Frontal cortex (tissue), 4 donors: ENCODE results near the gene ARHGAP4. TPM values are rescaled to one million over a fixed set of nuclear protein-coding genes. Genes with fewer than 3 reads are reported as not detected.

Source experiments
- DNase-seq, 2 donors: peaks; one replicate each; pipeline ENCODE4 v3.0.0; 2012; ENCODE audit warnings: low spot score in 2 of 2
- FAIRE-seq: peaks from 2 replicates; lab custom pipeline; 2012; peaks lifted over from hg19 to GRCh38; lab: Jason Lieb, UNC
- total RNA-seq: library from RNA; depleted of rRNA; stranded (reverse); fragments of >200 nt; gene quantifications from one replicate; pipeline ENCODE4 v1.2.3, GENCODE V29; 2014
- donor health status: control.
- donor health status: control.
- donor health status: control.

ARHGAP4 gene
- total RNA-seq, 1 donor from 2014 or later: 5.7 TPM

DNA sequence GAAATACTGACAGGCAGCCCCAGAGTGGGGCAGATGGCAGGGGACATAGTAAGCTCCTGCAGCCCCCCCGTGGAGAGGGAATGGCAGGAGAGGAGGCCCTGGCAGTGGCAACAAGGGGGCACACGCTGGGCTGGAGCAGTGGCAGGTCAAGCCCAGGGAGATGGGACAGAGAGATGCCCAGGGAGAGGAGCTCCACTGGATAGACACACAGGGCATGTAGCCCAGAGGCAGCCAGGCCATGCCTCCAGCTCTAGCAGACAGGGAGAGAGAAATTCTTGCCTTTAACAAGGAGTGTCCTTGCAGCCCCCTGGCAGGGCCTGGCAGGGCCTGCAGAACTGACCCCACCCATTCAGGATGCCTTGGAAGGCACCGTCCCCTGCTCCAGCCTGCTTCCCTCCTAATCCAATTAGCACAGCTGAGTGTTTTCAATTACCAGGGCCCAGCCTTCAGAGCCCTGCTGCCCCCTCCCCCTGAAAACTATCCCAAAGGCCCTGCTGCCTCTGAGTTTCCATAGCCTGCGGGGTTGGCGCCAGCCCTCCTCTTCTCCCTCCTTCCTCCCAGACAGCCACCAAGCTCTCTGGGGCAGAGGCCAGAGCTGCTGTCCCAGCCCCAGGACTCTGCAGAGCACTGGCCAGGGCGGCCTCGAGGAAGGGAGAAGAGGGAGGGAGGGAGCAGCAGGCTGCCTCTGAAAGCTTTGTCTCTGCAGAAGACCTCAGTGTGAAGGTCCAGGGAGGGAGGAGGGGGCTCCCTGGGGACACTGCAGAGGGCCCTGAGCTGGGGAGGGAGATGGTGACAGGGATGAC, 52.6 kb downstream of the ARHGAP4 start:
- no peak for FAIRE-seq

DNA sequence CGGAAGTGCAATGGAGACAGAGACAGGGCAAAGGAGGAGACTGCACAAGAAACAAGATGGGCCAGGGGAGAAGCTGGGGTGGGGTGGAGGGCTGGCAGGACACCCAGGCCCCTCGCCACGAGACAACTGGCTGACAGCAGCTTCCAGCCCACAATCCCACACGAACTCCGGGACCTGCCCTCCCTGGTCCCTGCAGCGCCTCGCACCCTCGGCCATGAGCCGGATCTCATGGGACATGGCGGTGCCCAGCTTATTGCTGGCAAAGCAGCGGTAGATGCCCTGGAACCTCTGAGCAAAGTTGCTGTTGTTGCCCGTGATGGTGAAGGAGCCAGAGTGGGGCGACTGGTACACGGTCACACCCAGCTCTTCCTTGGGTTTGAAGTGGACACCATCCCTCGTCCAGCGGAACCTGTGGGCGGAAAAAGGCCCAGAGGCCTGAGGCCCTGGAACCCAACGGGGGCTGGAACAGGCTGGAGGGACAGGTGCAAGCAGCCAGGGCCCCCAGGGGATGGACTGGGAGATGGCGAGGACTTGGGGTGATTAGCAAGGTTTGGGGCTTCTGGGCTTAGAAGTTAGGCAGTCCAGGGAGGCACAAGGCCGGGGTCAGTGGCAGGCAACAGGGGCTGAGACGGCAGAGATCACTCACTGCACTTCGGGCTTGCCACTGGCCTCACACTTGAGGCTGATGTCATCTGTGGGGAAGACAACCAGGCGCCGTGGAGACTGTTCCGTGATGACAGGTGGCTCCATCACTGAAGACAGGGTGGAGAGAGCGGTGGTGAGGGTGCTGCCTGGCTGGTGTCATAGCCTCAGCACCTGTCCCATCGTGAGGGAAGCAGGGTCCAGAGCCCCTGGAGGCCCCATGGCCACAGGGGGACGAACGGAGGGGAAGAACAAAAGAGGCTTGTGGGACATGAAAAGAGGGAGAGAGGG, 53.9 kb downstream of the ARHGAP4 start:
- no peak for DNase-seq
- no peak for FAIRE-seq

More for the DNA sequence above, 52.6 kb downstream of the ARHGAP4 start:
- DNase-seq: no peak

DNA sequence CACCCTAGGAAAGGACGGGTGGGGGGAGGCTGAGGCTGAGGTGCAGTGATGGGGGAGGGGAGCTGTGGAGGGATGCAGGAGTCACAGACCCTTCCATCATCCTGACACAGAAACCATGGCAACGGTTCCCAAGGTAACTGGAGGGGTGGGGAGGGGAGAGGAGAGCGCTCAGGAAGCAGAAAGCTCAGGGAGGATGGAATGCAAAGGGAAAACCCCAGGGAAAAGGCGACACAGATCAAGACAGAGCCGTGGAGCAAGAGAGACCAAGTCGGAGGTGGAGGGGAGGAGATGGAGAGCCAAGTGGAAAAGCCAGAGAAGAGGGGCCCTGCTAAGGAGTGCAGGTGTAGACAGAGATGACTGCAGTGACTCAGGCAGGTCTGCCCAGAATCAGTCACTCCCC, 54.6 kb downstream of the ARHGAP4 start:
- FAIRE-seq (no peak), DNase-seq (no peak)

- DNase-seq (no peak), FAIRE-seq (no peak)
Observed at GRCh38 chrX:153870791-153871360, 55.2 kb downstream of the ARHGAP4 start.

DNA sequence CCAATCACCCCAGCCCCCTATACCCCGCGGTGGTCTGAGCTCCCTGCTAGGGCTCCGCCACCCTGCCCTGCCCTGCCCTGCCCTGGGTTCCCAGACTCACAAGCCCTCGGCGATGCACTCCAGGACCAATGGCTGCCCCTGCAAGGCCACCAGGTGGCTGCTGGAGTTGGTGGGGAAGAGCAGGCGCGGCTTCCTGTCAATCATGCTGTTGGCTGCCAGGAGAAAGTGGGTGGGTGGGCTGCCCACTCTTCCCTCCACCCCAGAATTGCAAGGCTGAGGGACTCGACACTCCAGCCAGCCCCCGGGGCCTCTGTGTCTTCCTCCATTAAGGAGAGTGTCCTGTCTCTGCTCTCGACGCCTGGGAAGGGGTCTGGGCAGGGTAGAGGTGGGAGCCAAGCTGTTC, 55.8 kb downstream of the ARHGAP4 start:
- FAIRE-seq (no peak), DNase-seq (no peak)

GRCh38 chrX:153869473-153870287, 56.4 kb downstream of the ARHGAP4 start:
- FAIRE-seq (no peak), DNase-seq (no peak)

DNA sequence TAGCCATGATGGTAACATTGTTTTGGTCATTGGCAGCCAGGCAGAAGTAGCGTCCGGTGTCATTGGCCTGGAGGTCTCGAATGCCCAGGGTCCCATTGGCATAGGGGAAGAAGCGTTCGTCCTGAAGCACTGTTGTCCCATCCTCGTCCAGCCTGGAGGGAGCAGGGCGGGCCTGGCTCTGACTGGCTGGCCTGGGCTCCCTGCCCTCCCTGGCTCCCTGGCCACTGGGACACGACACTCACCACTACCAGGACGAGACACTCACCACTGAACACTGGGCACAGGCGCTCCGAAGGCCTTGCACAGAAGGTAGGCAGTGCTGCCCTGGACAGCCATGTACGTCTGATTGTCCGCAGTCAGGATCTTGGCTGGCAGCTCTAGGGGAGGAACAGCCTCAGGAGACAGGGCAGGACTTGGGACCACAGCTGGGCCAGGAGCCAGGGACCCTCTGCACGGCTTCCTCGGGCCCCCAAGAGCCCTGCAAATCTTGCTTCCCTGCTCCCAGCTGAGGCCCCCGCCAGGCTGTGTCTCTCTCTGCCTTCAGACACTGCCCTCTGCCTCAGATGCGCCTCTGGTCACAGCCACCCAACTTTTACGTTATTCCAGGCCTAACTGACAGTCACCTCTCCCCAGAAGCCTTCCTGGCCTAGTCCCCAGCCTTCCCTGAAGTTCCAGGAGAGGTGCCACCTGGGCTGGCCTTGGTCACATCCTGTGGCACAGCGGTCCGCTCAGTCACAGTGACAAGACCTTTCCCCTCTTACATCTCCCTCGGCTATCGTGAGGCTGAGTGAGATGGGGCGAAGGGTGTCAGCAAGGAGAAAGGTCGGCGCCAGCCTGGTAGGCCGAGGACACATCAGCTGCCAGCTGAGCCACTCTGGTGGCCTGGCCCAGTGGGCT, 57.2 kb downstream of the ARHGAP4 start:
- DNase-seq (no peak), FAIRE-seq (no peak)

- FAIRE-seq: no peak
- DNase-seq: no peak
Observed at GRCh38 chrX:153867671-153868070, 58.4 kb downstream of the ARHGAP4 start.

DNA sequence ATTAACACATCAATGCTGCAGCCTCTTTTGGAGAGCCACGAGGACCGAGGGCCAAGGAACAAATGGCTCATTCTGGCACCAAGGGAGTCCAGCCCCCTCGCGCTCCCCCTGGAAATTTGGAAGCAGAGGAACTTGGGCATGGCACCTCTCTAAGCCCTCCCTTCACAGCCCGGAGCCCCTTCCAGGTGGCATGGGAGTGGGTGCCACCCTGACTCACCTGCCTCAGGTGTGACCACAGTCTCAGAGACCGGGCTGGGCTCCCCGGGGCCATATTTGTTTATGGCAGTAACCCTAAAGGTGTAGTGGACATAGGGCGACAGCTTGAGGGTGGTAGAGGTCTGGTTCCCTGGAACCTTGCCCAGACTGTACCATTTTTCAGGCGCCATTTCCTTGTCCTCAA, 58.9 kb downstream of the ARHGAP4 start:
- peak in 1 of 2 donors; percentile 14 for DNase-seq
- no peak for FAIRE-seq

DNA sequence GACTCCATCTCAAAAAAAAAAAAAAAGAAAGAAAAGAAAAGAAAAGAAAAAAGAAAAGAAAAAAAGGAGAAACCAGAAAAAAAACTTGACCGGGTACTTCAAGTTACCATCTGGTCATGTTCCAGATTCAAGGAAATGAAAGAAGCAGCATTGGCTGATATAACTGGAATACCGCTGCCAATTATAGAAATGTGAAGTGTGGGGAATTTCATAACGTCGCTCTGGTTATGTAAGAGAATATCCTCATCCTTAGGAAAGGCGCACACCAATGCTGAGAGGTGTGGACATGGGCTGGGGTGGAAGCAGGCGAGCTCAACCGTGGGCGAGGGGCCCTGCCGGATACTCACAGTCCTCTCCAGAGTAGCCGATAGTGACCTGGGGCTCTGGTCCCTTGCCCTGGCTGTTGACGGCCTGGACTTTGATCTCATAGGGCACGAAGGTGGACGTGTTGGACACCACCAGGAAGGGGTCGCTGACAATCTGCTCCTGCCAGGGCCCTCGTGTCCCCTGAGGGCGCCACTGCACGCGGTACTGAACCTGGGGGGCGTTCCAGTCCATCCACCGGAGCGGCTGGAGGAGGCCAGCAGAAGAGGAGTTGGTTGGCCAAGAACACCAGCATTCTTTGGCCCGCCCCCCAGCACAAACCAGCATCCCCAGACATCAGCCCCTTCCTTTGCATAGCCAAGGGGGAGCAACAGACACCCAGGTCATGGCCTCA, 59.6 kb downstream of the ARHGAP4 start:
- no peak for FAIRE-seq
- DNase-seq: peak in 1 of 2 donors; percentile 12

GRCh38 chrX:153865685-153866084, 60.4 kb downstream of the ARHGAP4 start:
- FAIRE-seq (no peak), DNase-seq (no peak)

DNA sequence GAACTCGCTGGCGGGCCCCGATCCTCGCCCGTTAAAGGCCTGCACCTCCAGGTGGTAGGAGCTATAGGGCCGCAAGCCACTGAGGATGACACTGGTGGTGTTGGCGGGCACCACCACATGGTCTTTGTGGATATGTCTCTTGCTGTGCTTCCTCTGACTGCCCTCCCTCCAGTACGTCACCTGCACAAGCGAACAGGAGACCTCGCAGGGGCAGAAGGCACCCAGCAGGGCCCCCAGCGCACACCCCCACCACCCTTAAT, 60.8 kb downstream of the ARHGAP4 start:
- FAIRE-seq: no peak
- no peak for DNase-seq

DNA sequence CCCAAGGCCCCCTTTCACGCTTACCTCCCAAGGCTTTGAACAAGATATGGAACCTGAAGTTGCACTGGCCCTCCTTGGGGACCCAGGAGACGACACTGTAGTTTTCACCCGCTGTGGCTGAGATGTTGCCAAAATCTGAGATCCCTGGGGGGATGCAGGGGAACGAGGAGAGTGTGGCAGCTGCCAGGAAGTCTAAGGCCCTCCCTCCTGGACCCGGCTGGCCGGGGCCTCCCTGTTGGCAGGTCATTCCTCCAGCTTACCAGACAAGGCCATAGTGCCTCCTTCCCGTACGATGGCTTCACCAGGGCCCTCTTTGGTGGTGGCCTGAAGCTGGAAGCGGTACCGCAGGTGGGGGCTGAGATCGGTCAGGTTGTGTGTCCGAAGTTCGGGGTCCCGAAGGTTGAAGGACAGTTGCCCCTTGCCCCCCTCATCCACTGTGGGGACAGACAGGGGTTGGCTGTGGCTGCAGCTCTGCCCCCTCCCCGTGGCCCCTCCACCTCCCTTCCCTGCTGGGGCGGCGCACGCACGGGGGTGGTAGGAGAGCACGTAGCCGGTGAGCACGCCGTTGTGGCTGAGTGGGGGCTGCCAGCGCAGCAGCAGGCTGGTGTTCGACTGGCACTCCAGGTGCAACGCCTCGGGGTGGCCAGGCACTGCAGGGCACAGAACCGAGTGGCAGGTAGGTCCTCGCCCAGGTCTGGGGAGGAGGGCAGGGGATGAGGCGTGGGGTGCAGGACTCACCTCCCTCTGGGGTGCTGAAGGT, 61.3 kb downstream of the ARHGAP4 start:
- DNase-seq (peak in 1 of 2 donors; percentile 16), FAIRE-seq (no peak)

DNA sequence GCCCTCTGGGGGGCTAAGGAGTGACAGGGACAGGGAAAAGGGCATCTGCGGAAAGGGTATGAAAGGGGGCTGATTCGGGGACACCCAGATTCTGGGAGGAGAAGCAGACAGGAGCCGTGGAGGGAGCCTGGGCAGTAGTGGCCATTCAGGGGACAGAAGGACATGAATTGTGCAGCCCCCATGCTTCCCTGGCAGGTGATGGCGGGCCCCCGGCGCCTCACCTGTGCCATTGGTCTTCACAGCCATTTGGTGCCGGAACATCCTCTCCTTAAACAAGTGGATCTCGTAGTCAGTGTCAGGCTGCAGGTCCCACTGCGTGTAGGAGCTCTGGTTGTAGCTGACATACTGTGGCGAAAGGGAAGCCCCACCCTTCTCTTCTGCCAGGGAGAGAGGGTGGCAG, 62.0 kb downstream of the ARHGAP4 start:
- DNase-seq: no peak
- no peak for FAIRE-seq

DNA sequence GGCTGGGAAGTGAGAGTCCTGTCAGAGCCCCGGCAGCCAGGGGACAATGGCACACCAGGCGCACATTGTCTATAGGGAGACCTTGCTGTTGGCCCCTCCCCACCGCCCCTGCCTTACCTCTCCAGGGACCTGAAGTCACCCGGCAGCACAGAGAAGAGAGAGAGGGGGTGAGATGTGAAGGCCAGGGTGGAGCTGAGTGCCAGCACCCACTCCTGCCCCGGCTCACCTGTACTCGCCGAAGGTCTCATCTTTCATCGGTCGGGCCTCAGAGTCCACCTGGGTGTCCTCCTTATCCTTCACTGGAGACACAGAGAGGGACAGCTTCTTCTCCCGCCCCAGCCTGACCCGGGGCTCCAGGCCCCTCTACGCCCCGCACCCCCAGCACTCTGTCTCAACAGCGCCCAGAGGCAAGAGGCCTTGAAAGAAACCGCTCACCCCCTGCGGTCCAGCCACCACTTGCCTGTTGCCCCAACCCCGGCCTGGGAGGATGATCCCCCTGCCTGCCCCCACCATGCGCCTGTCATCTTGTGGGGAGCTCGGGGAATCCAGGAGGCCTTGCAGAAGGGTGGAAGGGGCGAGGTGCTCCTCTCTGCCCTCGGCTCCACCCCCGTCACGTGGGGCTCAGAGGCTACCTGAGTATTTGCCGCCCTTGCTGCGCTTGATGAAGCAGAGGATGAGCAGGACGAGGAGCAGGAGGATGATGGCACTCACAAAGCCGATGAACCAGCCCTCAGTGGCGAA, 62.6 kb downstream of the ARHGAP4 start:
- DNase-seq (peak in 1 of 2 donors; percentile 12), FAIRE-seq (no peak)

- DNase-seq: peak in 1 of 2 donors; percentile 10
- FAIRE-seq: no peak
Observed at GRCh38 chrX:153862369-153863250, 63.5 kb downstream of the ARHGAP4 start.
